ENCODE measurements around the gene ANKLE1. TPM values are rescaled to one million over a fixed set of nuclear protein-coding genes. Genes with fewer than 3 reads are reported as not detected.
A peak's percentile ranks its signal among the peaks of the same experiment; 100 is the strongest.

ANKLE1 gene
- polyA plus RNA-seq, 3 donors, result 0.91 to 2.3 (median 1.9) TPM

- DNase-seq, result no peak
Observed at GRCh38 chr19:17325881-17326594, 44.3 kb downstream of the ANKLE1 start.

GRCh38 chr19:17326595-17326966 is 44.9 kb downstream of the ANKLE1 start:
- no peak for DNase-seq

- DNase-seq, result no peak
Observed at GRCh38 chr19:17327068-17327653, 45.5 kb downstream of the ANKLE1 start.

GRCh38 chr19:17327654-17328516 is 46.2 kb downstream of the ANKLE1 start:
- DNase-seq, result peak; percentile 80

- DNase-seq, result no peak
Observed at GRCh38 chr19:17328517-17329365, 47.0 kb downstream of the ANKLE1 start.

- no peak for DNase-seq
Observed at GRCh38 chr19:17329366-17330261, 47.9 kb downstream of the ANKLE1 start.

GRCh38 chr19:17330262-17331044 is 48.8 kb downstream of the ANKLE1 start:
- no peak for DNase-seq

GRCh38 chr19:17331045-17331558 is 49.4 kb downstream of the ANKLE1 start:
- no peak for DNase-seq

GRCh38 chr19:17332360-17332676 is 50.6 kb downstream of the ANKLE1 start:
- DNase-seq, result no peak

- DNase-seq, result no peak
Observed at GRCh38 chr19:17332677-17333581, 51.2 kb downstream of the ANKLE1 start.

- no peak for DNase-seq
Observed at GRCh38 chr19:17333611-17334413, 52.1 kb downstream of the ANKLE1 start.

GRCh38 chr19:17334414-17335409 is 53.0 kb downstream of the ANKLE1 start, which contains the start of gene ANO8:
Gene ANO8, minus strand, starts transcription at chr19:17334855. Its CDS starts 185 bp downstream, at chr19:17334670.
- peak; percentile 98 for DNase-seq

- no peak for DNase-seq
Observed at GRCh38 chr19:17335575-17335974, 53.9 kb downstream of the ANKLE1 start.
